Kidney capillary endothelial cell (primary cell): Measurements from ENCODE around the gene FBXL22.

ENCODE experiments used
- DNase-seq: peaks from one replicate; pipeline ENCODE4 v3.0.0-alpha.2; 2018; ENCODE audit warnings: low spot score

The FBXL22 gene

GRCh38 chr15:63593705-63594671 lies 3.2 kb upstream of the FBXL22 start:
- DNase-seq = no peak

DNA sequence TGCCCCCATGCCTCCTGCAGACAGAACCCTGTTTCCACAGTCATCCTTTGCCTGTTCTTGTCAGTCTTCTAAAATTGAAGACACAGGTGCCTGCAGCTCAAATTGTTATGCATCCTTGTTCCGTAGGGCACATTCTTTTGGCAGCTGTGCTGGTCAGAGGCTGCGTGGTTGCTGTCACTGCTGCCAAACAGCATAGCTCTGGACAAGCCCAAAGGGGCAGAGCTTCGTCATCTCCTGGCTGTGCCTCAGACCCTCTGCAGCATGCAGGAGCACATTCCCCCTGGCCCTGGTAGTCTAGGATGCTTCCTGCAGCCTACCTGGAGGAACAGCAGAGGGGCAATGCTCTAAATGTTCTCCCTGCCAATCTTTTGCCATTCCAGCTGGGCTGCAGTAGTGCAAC lies 2.1 kb upstream of the FBXL22 start:
- DNase-seq = no peak

DNA sequence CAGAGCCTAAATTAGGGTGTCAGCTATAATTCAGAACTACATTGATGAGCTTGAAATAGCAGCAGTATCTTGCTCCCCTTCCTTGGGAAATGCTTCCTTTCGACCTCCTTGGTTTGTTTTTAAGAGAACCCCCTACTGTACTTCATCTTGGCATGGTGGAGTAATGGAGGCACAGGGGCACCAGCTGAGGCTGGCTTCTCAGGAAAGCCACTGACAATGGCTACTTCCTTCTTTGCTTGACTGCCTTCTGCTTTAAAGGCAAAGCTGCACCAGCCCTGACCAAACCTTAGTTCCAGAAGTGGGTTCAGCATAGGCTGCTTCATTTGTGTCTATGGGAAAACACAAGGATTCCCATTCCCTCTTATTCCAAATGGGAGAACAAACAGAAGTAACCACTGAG lies 1.5 kb upstream of the FBXL22 start:
- DNase-seq = no peak

- no peak for DNase-seq
Measured at GRCh38 chr15:63596676-63597037, 530 bp upstream of the FBXL22 start.

GRCh38 chr15:63597821-63598220 lies 634 bp downstream of the FBXL22 start:
- DNase-seq = no peak

DNA sequence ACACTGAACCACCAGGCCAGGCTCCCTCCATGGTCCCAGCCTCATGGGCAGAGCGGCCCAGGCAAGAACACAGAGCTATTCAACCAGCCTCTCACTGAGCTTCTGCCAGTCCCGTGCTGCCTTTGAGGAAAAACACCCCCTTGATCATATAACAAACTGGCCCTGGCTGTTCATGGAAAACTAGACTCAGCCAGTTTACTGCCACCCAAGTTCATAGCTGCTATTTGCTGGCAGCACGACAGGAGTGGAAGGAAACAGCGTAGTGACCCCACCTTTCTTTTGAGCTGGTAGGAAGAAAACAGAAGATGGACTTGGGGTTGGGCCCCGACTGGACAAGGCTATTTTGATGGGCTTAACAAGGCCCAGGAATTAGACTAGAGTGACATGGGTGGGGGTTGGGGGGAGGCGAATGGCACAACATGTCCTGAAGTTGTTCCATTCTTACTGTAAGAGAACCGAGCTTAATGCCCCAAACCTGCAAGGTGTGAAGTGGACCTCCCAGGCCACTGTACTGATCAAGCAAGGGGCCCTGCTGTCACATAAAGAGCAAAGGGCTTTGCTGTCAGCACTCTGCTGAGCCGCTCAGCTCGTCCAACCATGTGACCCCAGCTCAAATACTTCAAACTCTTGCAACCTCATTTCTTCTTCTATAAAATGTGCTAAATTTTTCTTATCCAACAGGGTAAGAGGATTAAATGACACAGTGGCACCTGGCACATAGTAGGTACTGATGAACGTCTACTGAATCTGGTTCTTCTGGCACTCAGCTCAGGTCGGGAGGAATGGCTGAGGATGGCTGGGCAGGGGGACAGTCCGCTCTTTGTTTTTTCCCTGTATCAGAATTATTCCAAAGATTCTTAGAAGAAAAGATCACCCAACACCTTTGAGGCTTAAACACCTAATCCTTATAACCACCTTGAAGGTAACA lies 1.6 kb downstream of the FBXL22 start:
- no peak for DNase-seq

GRCh38 chr15:63599401-63600000 lies 2.3 kb downstream of the FBXL22 start:
- no peak for DNase-seq

GRCh38 chr15:63600001-63600615 lies 2.9 kb downstream of the FBXL22 start:
- DNase-seq = no peak

DNA sequence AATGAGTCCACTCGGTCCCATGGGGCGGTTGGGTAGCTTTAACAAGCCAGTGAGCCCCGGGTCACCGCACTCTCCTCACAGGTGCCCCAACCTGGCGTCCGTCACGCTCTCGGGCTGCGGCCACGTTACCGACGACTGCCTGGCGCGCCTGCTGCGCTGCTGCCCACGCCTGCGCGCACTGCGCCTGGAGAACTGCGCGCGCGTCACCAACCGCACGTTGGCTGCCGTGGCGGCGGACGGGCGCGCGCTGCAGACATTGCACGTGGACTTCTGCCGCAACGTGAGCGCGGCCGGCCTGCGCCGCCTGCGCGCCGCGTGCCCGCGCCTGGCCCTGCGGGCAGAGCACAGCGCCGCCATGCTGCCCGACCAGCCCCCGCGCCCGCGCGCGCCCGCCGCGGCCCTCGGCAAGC lies 3.4 kb downstream of the FBXL22 start:
- peak; percentile 87 for DNase-seq

GRCh38 chr15:63601026-63601703 lies 4.0 kb downstream of the FBXL22 start:
- DNase-seq = no peak

DNA sequence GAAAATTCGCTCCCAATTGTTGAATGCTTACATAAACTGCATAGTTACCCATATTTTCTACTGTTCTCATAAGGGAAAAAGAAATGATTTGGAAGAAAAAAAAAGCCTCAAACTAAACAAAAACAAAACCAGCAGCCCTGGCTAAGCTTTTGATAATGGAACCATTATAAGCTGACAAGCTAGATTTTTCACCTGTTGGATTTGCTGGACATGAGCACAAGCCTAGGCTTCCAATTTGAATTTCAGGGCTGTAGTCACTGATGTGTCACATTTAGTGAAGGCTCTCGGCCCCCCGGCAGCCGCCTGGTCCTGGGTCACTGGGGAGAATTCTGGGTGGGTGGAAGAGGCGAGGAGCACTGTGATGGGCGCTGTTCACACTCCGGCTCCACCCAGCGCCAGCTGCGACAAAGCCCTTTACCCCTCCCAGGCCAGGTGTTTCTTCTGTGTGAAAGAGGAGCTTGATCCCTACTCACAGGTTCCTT lies 4.6 kb downstream of the FBXL22 start:
- DNase-seq = no peak

GRCh38 chr15:63602595-63602994 lies 5.4 kb downstream of the FBXL22 start:
- DNase-seq = no peak

DNA sequence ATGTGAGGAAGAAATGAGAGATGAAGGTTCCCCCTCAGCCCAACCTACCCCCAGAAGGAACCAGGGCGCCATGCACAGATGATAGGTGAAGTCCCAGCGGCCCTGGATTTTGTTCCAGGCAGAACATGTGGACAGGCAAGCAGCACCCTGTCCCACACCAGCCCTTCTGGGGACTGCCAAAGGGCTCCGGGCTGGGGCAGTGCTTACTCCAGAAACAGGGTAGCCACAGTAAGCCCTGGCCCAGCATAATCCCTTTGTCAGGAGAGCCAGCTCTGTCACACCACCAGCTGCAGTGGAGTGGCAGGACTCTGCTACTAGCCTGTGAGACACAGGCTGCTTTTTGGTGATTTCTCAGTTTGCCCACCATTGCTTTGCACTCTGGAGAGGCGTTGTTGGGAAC lies 6.3 kb downstream of the FBXL22 start:
- no peak for DNase-seq

- no peak for DNase-seq
Measured at GRCh38 chr15:63604281-63604680, 7.1 kb downstream of the FBXL22 start.

GRCh38 chr15:63605036-63605435 lies 7.8 kb downstream of the FBXL22 start:
- DNase-seq = no peak

GRCh38 chr15:63605816-63606215 lies 8.6 kb downstream of the FBXL22 start:
- peak; percentile 75 for DNase-seq

DNA sequence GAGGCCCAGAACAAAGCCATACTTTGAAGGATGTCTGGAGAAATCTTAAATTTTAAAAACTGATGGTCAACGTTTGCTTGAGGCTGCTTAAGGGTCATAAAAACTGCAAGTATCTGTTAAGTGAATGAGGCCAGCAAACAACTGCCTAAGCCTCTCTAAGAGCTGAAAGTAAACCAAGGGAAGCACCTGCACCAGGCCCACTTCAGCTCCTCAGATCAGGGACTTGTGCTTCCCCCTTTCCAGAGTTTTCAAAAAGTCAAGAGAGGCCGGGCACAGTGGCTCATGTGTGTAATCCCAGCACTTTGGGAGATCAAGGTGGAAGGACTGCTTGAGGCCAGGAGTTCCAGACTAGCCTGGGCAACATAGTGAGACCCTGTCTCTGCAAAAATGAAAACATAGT lies 9.1 kb downstream of the FBXL22 start:
- no peak for DNase-seq

DNA sequence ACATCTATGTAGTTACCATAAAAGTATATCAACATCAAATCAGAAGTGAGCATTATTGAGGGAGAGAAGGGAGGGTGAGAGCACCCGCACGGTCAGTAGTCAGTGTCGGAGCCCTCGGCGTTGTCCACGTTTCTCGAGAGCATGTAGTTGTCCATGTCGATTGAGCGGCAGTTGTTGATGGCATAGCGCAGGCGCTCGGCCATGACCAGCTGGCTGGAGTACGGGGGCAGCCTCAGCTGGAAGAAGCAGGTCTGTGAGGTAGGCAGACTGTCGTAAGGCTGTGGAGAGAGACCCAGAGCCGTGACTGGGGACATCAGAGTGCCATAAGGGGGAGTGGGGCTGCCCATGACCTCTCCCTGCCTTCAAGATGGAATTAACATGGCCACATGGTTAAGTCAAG lies 11.8 kb downstream of the FBXL22 start:
- no peak for DNase-seq

DNA sequence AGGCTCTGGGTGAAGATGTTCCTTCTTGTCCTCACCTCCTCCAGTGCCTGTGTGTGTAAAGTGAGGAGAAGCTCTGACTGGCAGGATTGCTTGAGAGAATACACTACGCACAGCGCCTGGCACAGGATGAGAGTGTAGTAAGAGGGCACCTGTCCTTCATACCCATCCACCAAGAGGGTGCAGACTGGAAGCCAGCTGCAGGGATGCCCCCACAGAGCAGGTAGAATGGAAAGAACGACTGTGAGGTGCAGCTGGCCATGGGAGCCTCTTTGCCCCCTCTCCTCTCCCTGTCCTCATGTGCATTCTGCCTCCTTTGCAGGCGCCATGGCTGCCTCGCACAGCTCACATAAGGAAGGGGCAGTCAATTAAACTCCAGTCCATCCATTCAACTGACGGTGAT lies 12.3 kb downstream of the FBXL22 start:
- no peak for DNase-seq

DNA sequence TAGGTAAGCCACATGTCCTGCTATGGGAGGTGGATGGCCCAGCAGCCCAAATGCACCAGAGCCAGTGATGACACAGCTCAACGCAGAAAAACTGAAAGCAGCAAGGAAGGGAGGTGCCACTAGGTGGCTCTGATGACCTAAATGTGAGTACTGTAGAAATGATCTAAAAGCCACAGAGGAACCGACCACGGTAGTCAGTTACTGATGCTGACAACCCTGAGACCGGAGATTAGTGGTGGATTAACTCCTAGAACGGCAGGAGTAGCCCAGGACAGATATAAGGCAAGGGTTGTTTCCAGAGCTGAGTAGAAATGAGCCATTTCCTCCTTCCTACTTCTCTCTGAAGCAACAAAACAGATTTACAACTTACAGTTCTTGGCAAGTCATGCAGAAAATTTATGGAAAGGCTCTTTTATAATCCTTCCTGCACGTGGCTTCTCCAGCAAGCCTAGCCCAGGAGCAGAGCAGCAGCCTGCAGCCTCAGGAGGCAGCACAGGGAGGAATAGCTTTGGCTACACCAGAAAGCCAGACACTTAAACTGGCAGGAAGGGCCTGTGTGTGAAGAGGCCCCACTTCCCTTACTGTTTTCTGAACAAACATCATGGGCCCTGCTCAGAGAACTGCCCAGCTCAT lies 13.1 kb downstream of the FBXL22 start:
- peak; percentile 76 for DNase-seq

DNA sequence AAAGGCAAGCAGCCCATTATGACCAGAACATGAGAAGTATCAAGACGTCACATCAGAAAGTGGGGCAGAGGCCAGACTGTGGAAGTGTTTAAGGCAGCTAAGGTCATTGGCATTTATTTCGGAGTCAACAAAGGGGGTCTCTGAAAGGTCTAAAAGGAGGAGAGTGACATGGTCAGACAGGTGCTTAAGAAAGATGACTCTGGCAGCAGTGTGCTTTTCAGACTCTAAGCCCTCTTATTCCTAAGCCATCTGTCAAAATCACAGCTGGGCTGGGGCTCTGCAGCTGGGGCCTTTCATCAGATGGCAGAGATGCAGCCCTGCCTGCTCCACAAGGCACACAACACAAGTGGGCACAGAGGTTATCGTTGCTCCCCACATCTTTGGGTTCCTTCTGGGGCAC lies 14.0 kb downstream of the FBXL22 start:
- no peak for DNase-seq
